Mucosa of rectum (tissue), 2 donors: Measurements from ENCODE around the gene ARHGAP11A.

Experiments used
- H3K27ac ChIP-seq, 2 donors: one replicate each; pipeline ENCODE4 v1.7.0; 2013; ENCODE audit warnings: inconsistent platforms in 2 of 2, low read depth in 2 of 2, low read length in 2 of 2
- H3K27me3 ChIP-seq, 2 donors: one replicate each; pipeline ENCODE4 v1.7.0; 2013; ENCODE audit warnings: low read length in 2 of 2; ENCODE audit not compliant: control insufficient read depth in 2 of 2, insufficient read depth in 2 of 2
- H3K36me3 ChIP-seq, 2 donors: one replicate each; pipeline ENCODE4 v1.7.0; 2013; ENCODE audit warnings: low read length in 2 of 2; ENCODE audit not compliant: control insufficient read depth in 2 of 2, insufficient read depth in 2 of 2
- H3K4me1 ChIP-seq, 2 donors: one replicate each; pipeline ENCODE4 v1.7.0; 2013; ENCODE audit warnings: low read length in 2 of 2, mild to moderate bottlenecking in 1 of 2; ENCODE audit not compliant: control insufficient read depth in 2 of 2, insufficient read depth in 2 of 2
- H3K4me3 ChIP-seq, 2 donors: one replicate each; pipeline ENCODE4 v1.7.0; 2013; ENCODE audit warnings: low read length in 2 of 2
- H3K9ac ChIP-seq, 2 donors: one replicate each; pipeline ENCODE4 v1.7.0; 2013; ENCODE audit warnings: low read length in 2 of 2, low read depth in 1 of 2, mild to moderate bottlenecking in 1 of 2
- H3K9me3 ChIP-seq, 2 donors: one replicate each; pipeline ENCODE4 v1.7.0; 2013; ENCODE audit warnings: low read length in 2 of 2; ENCODE audit not compliant: control insufficient read depth in 2 of 2
- donor health status: healthy.
- donor health status: Normal muscosa, but diverticular disease.

The ARHGAP11A gene

GRCh38 chr15:32669896-32670611, 54.8 kb downstream of the ARHGAP11A start:
- Histone ChIP-seq H3K36me3 (no peaks in the 10 kb centered on the region), H3K27me3 (no peaks in the 10 kb centered on the region), H3K4me3 (no peak overlapping the region), H3K27ac (no peak overlapping the region), H3K4me1 (no peaks in the 10 kb centered on the region), H3K9me3 (no peaks in the 10 kb centered on the region), H3K9ac (no peak overlapping the region)

GRCh38 chr15:32670623-32671022, 55.3 kb downstream of the ARHGAP11A start:
- Histone ChIP-seq H3K27me3 (no peaks in the 10 kb centered on the region), H3K4me1 (peaks cover 0 to under 1% of the 10 kb centered on the region in 2 donors), H3K9ac (no peak overlapping the region), H3K27ac (no peak overlapping the region), H3K36me3 (no peaks in the 10 kb centered on the region), H3K4me3 (no peak overlapping the region), H3K9me3 (no peaks in the 10 kb centered on the region)

- H3K9me3 ChIP-seq, result no peaks in the 10 kb centered on the region
- H3K4me3 ChIP-seq, result no peak overlapping the region
- H3K36me3 ChIP-seq, result no peaks in the 10 kb centered on the region
- H3K27ac ChIP-seq, result no peak overlapping the region
- peaks cover 0 to 3% of the 10 kb centered on the region in 2 donors for H3K4me1 ChIP-seq
- H3K9ac ChIP-seq, result no peak overlapping the region
- H3K27me3 ChIP-seq, result no peaks in the 10 kb centered on the region
These were observed 56.3 kb downstream of the ARHGAP11A start for GRCh38 chr15:32671339-32672325.

GRCh38 chr15:32674681-32675080, 59.4 kb downstream of the ARHGAP11A start:
- Histone ChIP-seq H3K27ac (no peak overlapping the region), H3K4me1 (peaks cover 0 to 7% of the 10 kb centered on the region in 2 donors), H3K27me3 (no peaks in the 10 kb centered on the region), H3K4me3 (no peak overlapping the region), H3K9ac (no peak overlapping the region), H3K36me3 (no peaks in the 10 kb centered on the region), H3K9me3 (no peaks in the 10 kb centered on the region)

GRCh38 chr15:32675466-32675865, 60.2 kb downstream of the ARHGAP11A start:
- H3K9me3 ChIP-seq, result no peaks in the 10 kb centered on the region
- no peak overlapping the region for H3K4me3 ChIP-seq
- H3K9ac ChIP-seq, result no peak overlapping the region
- no peaks in the 10 kb centered on the region for H3K36me3 ChIP-seq
- peaks cover 0 to 7% of the 10 kb centered on the region in 2 donors for H3K4me1 ChIP-seq
- H3K27ac ChIP-seq, result no peak overlapping the region
- H3K27me3 ChIP-seq, result no peaks in the 10 kb centered on the region

GRCh38 chr15:32676169-32676568, 60.9 kb downstream of the ARHGAP11A start:
- H3K27me3 ChIP-seq, result no peaks in the 10 kb centered on the region
- H3K27ac ChIP-seq, result no peak overlapping the region
- no peak overlapping the region for H3K9ac ChIP-seq
- no peaks in the 10 kb centered on the region for H3K9me3 ChIP-seq
- no peaks in the 10 kb centered on the region for H3K36me3 ChIP-seq
- H3K4me3 ChIP-seq, result no peak overlapping the region
- peaks cover 0 to 7% of the 10 kb centered on the region in 2 donors for H3K4me1 ChIP-seq

GRCh38 chr15:32677238-32677750, 62.0 kb downstream of the ARHGAP11A start:
- peaks cover 0 to 7% of the 10 kb centered on the region in 2 donors for H3K4me1 ChIP-seq
- H3K9me3 ChIP-seq, result no peaks in the 10 kb centered on the region
- H3K27me3 ChIP-seq, result no peaks in the 10 kb centered on the region
- no peak overlapping the region for H3K9ac ChIP-seq
- no peaks in the 10 kb centered on the region for H3K36me3 ChIP-seq
- no peak overlapping the region for H3K27ac ChIP-seq
- no peak overlapping the region for H3K4me3 ChIP-seq

GRCh38 chr15:32679298-32679690, 64.0 kb downstream of the ARHGAP11A start:
- peaks cover 0 to 7% of the 10 kb centered on the region in 2 donors for H3K4me1 ChIP-seq
- no peaks in the 10 kb centered on the region for H3K9me3 ChIP-seq
- no peaks in the 10 kb centered on the region for H3K27me3 ChIP-seq
- H3K9ac ChIP-seq, result no peak overlapping the region
- no peak overlapping the region for H3K4me3 ChIP-seq
- no peaks in the 10 kb centered on the region for H3K36me3 ChIP-seq
- H3K27ac ChIP-seq, result no peak overlapping the region

- Histone ChIP-seq H3K9me3 (no peaks in the 10 kb centered on the region), H3K27ac (no peak overlapping the region), H3K4me3 (no peak overlapping the region), H3K9ac (no peak overlapping the region), H3K27me3 (no peaks in the 10 kb centered on the region), H3K36me3 (no peaks in the 10 kb centered on the region), H3K4me1 (no peaks in the 10 kb centered on the region)
These were observed 67.3 kb downstream of the ARHGAP11A start for GRCh38 chr15:32682569-32682968.
